Endometrial microvascular endothelial cells (primary cell): Measurements from ENCODE around the gene CD80. TPM values are rescaled to one million over a fixed set of nuclear protein-coding genes. Genes with fewer than 3 reads are reported as not detected.
"Not testable (repeated sequence)": the region's sequence is repeated elsewhere in the genome, so short reads cannot be mapped to it uniquely, and the experiment has no call there.

ENCODE experiments used
- in situ Hi-C: cut with HindIII; loops from 2 replicates; pipeline ENCODE4 v1.10.0; 2017; ENCODE audit warnings: low sequenced_read_pairs, low pct_unique_long_range_greater_than_20kb; ENCODE audit errors: inconsistent ontology term
- total RNA-seq: library from RNA; depleted of rRNA; stranded (reverse); fragments of >200 nt; gene quantifications from one replicate; pipeline ENCODE4 v1.2.3, GENCODE V29; 2015; ENCODE audit errors: inconsistent ontology term

Gene CD80
- total RNA-seq, 1 donor from 2014 or later, result not detected

DNA sequence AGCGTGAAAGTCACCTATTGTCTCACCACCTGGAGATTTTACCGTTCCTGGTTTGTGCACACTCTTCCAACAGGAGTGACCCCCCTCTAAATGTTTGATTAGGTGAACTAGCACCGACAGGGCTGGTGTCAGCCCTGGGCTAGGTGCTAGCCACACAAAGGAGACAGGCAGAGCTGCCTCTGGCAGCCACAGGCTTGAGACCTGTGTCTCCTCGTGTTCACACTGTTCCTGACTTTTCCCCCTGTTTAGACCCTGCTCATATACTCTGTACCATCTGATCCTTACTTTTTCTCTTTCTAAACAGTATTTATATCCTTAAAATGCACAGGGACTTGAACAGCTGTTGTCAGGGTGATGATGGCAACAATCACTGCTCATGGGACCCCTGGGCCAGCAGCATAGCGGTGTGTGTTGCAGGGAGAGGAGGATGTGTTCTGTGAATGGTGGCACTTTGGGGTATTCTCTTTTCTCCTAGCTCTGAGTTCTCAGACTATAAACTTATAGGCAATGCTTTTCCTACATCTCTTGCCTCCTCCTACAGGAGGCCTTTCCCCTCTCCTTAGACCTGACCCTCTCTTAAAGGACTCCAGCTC, 5.5 kb downstream of the CD80 start:
- in situ Hi-C loops, result no loop called here

DNA sequence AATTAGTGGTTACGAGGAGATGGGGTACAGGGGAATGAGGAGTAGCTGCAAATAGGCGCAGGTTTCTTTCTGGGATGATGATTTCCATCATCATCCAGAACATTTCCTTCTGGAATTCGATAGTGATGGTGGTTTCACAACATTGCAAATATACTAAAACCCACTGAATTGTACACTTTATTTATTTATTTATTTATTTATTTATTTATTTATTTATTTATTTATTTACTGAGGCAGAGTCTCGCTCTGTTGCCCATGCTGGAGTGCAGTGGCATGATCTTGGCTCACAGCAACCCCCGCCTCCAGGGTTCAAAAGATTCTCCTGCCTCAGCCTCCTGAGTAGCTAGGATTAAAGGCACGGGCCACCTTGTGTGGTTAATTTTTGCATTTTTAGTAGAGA, 6.5 kb downstream of the CD80 start:
- in situ Hi-C loops, result not testable (repeated sequence)

DNA sequence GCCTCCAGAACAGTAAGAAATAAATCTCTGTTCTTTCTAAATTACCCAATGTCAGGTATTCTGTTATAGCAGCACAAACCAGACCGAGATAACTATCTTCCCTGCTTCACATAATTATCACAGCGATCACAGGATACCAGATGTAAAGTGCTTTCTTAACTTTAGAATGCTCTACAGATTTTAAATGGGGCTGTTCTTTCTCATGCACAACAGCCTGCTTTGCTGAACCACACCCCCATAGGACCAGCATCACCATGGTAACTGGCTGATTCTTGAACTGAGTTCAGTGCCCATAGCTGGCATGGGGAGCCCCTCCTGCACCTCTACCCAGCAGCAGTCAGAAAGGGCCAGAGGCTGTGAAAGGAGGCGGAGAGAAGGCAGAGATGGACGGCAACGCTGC, 7.8 kb downstream of the CD80 start:
- in situ Hi-C loops, result no loop called here

DNA sequence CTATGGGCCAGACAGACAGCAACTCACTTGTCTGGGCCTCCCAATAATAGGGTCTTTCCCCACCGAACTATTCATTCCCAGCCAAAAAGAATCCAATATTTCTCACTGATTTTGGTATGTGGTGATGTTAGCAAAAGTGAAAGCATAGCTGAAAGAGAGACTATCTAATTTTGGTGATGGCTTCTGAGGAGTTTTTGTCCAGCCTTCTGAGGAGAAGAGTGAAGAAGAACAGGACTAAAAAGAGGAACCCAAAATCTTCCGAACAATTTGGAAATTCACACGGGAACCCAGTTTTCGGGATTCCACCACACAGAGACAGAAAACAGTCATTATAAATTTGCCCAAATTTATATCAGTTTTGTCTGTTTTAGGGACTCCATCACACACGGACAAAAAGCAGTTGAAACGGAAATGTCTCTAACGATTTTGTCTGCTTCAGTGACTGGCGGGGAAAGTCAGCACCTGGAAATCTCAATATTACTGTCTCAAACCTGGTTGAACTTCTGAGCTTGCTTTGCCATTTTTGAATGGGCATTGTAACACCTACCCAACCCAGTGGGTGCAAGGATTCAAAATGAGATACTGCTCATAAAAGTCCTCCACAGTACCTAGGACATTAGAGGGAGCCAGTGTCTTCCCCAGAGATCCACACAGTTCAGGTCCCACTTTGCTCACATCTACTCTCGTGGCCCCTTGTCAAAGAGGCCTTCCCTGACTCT, 9.1 kb downstream of the CD80 start:
- in situ Hi-C loops, result no loop called here

DNA sequence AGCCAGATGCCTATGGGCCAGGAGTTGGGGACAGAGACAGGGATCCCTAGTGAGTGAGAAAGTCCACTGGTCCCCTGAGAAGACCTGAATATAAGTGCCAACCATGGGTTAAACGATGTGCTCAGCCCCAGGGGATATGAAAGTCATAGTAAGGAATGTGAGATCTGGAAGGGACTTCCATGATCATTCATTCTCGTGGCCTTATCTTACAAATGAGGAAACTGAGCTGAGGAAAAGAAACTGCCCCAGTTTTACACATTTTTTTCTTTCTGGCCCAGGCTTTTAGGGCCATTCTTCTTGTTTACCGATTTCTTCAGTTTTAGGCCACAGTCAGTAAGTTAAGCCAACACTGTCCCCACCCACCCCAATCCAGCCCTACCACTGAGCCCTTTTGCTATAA, 11.1 kb downstream of the CD80 start:
- in situ Hi-C loops, result no loop called here

DNA sequence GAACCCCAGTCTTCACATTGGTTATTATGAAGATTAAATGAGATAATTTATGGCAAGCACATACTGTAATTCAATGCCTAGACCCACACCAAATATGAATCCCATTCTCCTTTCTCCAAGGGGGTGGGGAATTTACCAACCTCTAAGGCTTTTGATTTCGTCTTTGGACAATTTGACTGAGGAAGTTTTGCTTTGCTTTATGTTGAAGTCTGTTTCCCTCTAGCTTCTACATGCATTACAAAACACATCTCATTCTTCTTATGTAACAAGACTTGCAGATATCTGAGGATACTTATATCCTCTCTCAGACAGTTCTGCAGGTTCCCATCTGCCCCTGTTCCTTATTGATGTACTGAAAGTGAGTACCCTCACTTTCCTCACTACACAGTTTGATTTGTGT, 12.2 kb downstream of the CD80 start:
- in situ Hi-C loops, result no loop called here

DNA sequence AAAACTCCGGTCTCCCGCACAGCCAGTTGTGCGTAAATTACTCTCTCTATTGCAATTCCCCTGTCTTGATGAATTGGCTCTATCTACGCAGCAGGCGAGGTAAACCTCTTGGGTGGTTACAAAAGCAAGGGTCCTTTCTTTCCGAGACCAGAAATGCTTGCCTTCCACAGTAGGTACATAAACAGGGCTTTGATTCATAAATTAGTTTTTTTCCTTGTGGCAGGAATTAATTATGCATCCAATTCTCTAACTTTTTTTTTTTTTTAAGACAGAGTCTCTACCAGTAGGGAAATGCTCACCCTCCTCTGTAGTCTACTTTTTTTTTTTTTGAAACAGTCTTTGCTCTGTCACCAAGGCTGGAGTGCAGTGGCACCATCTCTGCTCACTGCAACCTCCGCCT, 16.3 kb downstream of the CD80 start:
- in situ Hi-C loops, result no loop called here

DNA sequence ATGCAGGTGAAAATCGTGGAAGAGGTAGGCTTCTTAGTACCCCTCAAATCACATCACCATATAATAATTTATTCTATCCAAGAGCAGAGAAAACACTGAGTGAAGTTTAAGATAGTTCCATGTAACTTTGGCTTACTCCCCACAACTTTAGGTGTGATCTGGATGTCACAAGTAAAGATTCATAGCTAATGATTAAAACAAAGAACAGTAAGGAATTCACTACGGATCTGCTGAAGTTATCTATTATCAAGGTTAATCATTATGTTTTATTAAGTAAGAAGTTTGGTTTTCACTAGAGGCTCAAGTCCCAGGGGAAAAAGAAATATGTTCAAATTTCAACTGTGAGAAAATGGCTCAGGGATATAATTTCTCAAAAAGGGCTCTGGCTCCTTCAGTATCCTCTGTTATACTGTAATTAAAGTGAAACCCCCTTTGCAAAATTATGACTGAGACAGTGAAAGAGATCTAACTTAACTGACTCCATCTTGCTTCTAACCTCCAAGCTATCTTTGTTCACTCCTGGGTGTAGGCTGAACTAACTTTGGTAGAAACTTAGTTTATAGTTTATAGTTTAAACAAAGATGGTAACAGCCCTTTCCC, 17.1 kb downstream of the CD80 start:
- in situ Hi-C loops, result no loop called here

DNA sequence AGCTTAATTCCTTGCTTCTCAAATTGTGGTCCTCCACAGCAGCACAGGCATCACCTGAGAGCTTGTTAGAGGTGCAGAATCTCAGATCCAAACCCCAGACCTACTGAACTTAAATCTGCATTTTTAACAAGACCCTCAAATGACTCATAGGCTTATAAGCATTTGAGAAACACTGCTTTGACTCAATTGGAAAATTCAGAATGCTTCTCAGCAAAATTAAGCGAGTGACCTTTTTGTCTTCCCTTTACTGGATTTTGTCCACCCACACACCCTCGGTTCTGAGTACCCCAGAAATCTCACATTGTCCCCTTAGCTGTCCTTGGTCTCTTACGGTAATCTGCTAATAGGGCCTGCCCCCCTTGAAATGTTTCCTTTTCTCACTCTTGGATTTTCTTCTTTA, 17.9 kb downstream of the CD80 start:
- in situ Hi-C loops, result no loop called here

DNA sequence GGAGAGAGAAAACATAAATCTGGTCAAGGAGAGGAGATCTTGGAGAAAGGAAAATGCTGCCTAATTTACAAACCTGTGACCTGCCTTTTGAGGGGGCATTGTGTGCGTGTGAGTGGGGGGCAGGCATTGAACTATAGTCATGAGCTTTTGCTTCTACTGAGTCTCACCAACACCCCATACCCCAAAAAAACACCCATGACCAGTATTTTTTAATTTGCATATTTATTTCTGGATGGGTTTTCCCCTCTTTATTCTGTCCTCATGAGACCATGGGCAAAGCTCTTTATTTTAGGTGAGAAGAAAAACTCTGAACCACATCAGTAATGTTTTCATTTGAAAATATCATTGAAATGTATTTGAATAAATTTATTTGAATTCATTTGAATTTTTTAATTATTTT, 20.6 kb downstream of the CD80 start:
- in situ Hi-C loops, result no loop called here

DNA sequence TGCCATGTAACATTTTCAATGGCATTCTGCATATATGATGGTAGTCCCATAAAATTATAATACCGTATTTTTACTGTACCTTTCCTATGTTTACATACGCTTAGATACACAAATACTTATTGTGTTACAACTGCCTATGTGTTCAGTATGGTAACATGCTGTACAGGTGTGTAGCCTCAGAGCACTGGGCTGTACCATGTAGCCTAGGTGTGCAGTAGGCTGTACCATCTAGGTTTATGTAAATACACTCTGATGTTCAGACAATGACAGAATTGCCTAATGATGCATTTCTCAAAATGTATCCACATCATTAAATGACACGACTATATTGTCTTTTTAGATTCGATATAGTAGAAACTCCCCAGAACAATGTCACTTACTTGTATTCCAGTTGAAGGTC, 22.7 kb downstream of the CD80 start:
- in situ Hi-C loops, result no loop called here

DNA sequence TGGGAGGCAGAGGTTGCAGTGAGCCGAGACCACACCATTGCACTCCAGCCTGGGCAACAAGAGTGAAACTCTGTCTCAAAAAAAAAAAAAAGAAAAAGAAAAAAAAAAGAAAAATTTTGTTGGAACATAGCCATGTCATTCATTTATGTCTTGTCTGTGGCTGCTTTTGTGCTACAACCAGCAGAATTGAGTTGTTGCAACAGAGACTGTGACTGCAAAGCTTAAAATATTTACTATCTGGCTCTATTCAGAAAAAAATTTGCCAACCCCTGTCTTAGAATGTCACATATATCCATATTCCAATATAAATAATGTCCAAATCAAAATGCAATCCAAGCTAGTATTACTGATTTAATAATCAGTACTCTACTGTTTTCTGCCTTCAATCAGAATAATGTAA, 25.1 kb downstream of the CD80 start:
- in situ Hi-C loops, result no loop called here

DNA sequence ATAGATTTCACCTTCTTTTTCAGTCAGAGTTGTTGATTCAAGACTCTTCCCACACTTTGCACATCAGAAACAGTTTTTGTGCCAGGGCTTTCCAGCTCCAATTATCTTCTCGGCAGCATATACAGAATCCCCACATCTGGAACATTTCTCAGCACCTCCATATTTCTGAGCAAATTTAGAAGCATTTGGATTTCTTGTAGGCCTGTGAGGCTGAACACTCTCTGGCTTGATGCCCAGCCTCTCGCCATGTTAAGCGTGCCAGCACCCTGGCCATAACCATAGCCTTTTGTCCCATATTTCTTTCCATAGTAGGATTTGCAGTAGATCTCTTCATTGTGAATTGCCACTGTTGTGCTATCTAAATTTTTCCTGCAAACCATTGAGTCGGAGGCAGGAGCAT, 28.3 kb downstream of the CD80 start:
- in situ Hi-C loops, result no loop called here

DNA sequence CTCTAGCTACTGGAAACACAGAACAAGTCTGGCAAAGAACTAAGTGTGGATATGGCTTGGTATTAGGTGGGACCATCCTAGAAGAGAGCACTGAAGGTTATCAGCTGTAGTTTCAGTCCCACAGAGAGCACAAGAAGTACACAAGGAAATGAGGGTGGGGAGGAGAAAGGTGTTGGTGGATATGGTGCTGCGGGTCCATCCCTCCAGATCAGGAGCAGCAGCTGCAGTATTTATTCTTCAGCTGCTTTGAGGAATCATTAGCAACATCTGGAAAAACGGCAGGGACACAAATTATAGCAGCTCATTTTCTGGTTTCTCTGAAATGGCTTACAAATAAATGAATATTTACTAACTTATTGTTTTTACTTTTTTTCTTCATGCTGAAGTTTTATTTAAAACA, 29.0 kb downstream of the CD80 start:
- in situ Hi-C loops, result no loop called here

DNA sequence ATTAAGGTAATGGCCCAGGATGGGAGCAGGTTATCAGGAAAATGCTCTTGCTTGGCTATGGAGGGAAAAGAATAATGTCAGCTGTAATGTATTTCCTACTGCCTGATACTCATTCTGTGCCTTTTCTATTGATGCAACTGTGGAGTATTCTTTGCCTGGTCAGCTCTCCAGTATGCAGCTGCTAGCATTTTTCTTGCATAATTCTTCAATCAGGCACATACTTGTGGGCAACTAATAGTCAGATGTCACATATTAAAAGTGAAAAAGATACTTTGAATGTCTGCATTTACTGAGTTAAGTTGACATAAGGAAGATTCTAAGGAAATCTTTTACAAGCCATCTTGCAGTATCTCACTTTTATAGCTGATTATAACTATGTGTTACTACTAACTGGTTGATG, 29.5 kb downstream of the CD80 start:
- in situ Hi-C loops, result no loop called here

DNA sequence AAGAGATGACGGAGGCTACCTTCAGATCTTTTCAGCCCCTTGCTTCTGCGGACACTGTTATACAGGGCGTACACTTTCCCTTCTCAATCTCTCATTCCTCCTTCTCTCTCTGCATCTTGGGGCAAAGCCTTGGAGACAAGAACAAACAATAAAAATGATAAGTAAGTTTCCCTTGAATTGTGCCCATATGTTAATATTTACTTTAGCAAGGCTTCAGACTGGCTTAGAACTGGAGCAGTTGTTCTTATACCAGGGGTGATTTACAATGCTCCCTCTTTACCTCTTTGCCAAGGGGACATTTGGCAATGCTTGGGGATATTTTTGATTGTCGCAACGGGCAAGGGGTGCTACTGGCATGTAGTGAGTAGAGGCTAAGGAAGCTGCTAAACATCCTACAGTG, 31.7 kb downstream of the CD80 start:
- in situ Hi-C loops, result no loop called here

DNA sequence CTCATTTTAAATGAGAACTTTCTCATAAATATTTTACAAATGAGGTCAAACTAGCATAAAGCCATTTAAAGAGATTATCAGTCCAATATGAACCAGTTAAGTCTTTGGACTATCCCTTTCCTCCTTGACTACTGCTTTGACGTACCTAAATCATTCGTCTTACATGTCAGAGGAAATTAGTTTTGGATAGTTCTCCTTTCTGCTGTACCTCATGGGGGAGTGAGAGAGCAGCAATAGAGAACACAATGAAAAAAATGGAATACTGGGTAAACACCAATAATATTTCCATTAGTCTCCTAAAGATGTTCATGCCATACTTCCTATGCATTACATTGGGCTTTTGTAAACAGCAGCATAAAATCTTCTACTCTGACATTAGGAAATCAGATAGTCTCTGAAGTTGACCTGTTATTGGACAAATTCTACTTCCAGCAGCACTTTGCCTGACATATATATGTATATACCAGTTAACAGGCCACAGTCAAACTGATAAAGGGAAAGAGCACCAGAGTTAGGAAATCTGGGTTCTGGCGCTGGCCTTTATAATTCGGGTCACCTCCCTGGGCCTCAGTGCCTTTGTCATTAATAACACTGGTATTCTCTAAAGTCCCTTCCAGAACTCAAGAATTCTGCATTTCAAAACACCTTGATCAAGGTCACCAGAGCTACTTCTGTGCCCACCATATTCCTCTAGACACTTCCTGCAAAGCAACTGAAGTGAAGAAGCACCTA, 34.3 kb downstream of the CD80 start:
- in situ Hi-C loops, result no loop called here

DNA sequence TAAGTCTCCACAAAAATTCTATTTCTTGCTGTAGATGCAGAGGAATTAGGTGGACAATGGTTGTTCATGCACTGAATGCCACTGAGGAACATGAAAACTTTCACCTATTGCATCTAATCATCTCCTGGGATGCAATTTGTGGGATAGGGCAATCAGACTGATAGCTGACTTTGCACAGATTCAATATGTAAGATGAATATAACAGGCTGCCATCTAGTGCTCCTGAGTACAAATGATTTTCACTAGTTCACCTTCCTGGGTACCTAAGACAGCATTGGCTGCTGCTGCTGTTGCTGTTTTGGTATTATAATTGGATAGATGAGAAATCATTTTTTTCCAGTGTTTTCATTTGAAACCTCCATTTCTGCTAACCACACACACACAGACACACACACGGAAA, 41.4 kb downstream of the CD80 start:
- in situ Hi-C loops, result no loop called here

DNA sequence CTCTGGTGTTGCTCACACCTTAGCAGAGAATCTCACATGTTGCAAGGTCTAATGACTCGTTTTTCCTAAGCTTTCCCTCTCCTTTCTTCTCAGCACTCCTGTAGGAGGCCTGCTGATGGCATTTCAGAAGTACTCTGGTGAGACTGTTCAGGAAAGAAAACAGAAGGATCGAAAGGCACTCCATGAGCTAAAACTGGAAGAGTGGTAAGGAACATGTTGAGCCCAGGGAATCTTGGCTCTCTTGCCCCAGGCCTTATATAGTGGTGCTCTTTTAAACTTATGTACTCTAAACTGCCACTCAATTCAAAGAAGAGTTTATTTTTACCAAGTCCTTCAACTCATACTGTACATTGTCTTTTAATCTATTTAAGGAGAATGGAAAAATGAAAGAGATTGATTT, 42.3 kb downstream of the CD80 start:
- in situ Hi-C loops, result no loop called here

DNA sequence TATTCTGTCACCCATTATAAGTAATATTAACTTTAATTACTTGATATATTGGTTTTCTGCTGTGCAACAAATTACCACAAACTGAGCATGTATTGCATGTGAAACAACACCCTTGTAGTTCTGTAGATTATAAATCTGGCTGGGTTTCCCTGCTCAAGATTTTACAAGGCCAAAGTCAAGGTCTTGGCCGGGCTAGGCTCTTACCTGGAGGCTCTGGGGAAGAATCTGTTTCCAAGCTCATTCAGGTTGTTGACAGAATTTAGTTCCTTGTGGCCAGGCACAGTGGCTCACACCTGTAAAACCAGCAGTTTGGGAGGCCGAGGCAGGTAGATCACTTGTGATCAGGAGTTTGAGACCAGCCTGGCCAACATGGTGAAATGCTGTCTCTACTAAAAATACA, 44.8 kb downstream of the CD80 start:
- in situ Hi-C loops, result no loop called here
